HG03575 (cell line): ENCODE data around the gene TLK1.
"Not testable (repeated sequence)": the region's sequence is repeated elsewhere in the genome, so short reads cannot be mapped to it uniquely, and the experiment has no call there.

Experiments used
- ATAC-seq: cut with Tn5 transposase; IDR thresholded peaks from one replicate; pipeline ENCODE4 v1.9.1; 2021; ENCODE audit not compliant: unreplicated experiment, insufficient number of reproducible peaks, low FRiP score; ENCODE audit errors: extremely low read depth

The TLK1 gene

DNA sequence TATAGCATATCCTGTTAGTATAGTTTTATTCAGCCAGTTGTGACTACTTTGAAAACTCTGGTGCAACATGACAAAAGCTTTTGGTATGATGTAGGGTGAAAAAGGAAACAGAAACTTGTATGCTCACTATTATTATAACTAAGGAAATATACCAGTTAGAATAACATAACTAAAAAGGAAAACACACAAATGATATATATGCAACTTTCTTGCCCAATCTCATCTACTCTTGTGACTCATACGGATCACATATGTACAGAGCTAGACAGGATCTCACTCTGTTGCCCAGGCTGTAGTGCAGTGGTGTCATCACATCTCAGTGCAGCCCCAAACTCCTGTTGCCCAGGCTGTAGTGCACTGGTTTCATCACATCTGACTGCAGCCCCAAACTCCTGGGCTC lies 12.4 kb upstream of the TLK1 start:
- no peak for ATAC-seq

DNA sequence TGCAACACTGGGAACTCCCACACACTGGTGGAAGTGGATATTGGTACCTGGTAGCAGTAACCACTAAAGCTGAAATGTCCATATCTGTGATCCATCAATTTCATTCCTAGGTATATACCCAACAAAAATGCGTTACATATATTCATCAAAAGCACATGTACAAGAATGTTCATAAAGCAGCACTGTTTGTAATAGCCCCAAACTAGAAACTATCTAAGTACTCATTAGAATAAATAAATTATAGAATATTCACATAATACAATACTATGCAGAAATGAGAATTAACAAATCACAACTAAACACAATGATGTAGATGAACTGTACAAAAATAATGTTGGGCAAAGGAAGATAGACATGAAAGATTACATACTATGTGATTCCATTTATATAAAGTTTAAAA lies 11.1 kb upstream of the TLK1 start:
- ATAC-seq: no peak

DNA sequence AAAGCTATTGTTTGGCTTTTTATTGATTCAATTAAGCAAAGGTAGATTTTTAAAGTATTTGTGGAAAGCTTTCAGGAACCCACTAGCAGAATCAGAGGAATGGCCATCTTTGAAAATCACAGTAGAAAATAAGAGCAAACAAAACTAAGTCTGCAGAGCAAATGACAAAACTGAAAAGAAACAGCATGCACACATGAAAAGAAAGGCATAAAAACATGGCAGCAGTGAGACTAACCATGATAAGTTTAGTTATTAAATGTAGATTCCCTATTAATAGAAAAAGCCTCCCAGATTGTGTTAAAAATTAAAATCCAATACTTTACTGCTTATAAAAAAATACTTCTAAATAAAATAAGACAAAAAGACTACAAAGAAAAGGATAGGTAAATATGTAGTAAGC lies 9.1 kb upstream of the TLK1 start:
- no peak for ATAC-seq

DNA sequence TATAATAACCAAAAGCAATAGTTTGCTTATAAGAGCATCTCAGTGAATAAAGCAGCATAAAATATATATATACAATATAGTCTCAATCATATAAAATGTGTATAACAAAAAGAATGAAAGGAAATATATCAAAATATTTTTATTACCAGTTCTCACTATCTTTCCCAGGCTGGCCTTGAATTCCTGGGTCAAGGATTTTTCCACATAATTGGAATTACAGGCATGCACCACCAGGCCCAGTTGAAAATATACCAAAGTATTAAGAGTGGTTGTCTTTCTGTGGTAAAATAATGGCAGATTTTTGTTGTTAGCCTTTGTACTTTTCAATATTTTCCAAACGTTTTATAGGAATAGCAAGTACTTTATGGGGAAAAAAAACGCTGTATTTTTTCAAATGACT lies 8.6 kb upstream of the TLK1 start:
- no peak for ATAC-seq

DNA sequence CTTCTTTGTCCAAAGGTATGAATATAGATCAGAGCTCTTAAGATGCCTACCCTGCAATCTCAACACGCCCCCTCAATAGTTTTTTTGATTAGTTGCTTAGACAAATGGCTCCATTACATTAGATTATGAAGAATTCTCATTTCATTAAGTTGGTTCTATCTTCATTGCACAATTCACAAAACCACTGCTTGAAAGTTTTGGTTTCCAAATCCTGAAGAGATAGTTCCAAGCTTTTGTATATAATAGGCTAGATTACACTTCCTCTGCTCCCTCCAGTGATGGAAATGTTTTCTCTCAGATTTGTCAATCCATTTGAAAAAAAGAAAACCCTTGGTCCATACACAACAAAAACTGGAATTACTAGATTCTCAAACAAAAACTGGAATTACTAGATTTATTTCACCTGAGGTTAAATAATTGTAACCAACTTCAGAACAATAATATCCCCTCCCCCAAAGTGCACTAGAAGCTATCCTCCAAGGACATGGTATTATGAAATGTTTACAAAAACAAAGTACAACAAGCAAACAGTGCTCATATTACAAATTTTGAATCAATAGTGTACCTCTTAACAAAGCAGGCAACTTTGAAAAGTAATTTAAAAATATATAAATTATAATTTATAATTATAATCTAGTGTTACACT lies 6.8 kb upstream of the TLK1 start:
- no peak for ATAC-seq

DNA sequence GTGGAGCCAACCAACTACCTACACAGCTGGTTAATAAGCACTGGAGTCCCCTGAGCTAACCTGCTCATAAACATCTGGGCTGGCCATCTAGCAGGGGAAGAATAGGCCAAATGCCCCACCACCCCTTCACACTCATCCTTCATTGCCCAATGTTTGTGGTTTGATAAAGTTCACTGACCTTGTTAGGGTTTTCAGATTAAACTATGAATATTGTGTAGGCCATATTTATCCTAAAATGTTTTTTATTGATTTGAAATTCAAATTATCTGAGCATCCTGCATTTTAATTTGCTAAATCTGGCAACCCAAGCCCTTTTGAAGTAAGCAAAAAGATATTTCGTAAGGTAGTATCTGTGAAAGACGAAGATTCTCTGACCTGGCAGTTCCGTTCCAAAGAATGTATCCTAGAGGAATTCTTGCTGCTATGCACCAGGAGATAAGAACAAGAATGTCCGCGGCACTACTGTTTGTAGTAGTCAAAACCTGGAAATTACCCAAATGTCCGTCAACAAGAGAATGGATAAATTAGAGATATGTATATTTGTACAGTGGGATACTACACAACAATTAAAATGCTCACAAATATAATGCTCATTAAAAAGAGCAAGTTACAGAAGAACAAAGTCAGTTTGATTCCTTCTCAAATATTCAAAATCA lies 5.8 kb upstream of the TLK1 start:
- ATAC-seq: no peak

DNA sequence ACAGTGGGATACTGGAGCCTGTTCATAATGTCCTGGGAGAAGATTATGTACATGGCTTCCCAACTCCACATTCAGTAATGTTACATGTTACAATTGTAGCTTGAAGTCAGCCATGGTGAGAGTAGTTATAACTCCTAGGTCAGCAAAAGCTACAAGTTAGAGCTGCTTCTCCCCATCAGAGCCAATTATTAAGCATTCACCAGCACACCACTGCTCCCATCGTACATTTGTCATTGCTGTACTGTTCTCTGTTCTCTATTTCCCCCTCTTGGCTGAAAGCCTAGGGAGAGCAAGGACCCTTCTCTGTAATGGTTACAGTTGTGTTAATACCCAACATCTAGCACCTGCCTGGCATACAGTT lies 5.3 kb upstream of the TLK1 start:
- no peak for ATAC-seq

DNA sequence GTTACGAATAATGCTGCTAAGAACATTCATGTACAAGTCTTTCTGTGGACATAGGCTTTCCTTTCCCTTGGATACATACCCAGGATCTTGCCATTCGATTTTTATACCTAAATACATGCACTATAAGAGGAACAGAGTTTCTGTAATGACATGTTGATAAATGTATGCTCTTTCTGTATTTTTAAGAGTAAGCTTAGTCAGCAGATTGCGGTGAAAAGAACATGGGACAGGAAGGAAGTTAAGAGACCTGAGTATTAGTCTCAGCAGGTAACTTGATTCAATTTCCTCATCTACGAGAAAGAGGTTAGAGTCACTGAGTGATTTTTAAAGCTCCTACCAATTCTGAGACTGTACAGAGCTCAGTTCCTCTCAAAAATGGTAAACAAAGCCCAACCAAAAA lies 2.6 kb upstream of the TLK1 start:
- no peak for ATAC-seq

DNA sequence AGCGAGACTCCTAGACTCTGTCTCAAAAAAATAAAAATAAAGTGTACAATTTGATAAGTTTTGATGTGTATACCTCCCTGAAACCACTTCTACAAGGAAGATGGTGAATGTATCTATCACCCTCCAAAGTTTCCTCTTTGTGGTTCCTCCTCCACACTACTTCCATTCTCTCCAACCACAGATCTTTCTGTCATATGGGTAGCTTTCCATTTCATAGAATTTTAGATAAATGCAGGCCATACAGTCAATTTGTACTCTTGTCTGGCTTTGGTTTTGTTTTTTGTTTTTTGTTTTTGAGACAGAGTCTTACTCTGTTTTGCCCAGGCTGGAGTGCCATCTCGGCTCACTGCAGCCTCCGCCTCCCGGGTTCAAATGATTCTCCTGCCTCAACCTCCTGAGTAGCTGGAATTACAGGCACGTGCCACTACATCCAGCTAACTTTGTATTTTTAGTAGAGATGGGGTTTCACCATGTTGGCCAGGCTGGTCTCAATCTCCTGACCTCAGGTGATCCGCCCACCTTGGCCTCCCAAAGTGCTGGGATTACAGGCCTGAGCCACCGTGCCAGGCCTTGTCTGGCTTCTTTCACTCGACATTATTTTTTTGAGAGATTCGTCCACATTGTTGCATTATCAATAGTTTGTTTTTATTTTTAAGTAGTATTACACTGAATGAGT lies 2.0 kb upstream of the TLK1 start:
- not testable (repeated sequence) for ATAC-seq

DNA sequence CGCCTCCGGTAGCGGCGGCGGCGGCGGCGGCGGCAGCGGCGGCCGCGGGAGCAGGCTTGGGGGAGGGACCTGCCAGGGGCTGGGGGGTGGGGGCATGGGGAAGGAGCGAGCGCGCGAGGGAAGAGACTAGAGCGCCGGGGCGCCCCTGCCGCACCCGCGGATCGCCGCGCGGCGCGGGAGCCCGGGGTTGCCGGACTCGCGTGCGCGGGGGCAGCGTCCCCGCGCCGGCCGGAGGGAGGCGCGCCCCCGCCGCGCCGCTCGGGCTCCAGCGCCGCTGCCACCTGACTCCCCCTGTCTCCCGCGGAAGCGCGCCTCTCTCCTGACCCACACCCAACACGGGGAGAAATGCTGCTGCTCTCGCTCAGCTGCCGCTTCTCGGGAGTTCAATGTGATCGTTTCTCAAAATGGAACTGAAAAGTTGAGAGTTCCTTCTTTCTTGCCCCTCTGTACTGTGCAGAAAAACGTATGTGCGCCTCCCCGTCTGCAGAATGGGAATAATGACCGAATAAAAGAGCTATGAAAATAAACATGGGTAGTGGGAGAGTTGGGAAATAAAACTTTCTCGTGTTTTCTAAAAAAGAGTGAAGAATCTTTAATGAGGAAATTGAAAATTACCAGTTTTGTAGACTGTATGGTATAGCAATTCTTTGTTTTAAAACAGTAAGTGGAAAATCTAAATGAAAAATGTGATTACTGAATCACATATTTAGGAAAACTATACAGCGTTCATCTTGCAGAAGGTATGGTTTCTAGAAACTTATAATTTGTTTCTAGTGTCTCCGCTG lies 455 bp upstream of the TLK1 start:
- ATAC-seq: no peak

DNA sequence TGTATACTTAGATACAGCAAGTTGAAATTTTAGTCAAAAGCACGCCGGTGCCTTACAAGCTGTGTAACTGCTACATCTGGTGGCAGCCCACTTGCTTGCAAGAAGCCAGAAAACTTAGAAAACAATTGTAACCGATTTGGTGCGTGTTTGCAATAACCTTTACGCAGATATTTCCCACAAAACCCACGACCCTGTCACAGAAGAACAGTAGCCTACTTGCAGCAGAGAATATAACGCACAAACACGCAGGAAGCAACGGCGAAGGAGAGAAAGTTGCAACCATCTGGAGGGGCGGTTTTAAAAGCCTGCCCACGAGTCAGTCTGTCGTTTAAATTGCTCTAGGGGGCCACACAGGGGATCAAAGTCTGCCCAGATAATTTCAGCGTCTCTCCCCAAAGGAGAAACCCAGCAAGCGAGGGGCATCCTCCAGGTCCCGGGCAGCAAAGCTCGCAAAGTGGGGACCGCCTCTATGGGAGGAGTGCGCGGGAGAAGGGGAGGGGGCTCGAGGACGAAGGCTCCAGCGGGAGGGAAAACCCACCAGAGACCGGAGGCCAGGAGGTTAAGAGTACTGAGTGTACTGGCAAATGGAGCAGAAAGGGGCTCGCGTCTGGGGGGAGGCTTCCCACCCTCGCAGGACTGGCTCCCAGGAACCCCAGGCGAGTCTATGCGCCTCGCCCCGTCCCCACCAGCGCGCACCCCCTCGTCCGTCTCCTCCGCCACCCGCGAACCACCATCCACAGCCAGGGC lies 1.1 kb downstream of the TLK1 start:
- no peak for ATAC-seq

DNA sequence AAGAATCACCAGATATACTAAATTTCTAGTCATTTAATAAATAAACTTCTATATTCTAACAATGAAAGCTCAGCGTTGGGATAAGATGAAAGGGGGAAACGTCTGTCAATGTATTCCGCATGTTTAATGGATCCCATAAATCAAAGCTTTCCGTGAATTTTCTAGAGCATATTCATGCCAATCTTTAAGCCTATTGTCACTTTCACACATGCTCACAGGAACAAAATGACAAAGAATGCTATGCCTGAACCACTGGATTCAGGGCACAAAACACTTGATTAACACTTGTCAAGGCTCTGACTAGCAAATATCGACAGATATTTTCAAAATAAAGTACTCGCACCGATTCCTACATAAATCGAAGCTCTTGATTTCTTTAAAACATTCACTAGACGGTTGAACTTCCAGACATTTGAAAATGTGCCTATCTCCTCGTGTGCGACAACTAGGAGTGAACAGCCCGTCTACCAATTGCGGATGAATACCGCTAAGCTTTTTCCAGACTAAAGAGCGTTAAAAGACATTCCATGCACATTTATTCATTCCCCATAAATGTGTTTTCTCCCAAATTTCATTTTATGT lies 1.8 kb downstream of the TLK1 start:
- ATAC-seq: no peak

DNA sequence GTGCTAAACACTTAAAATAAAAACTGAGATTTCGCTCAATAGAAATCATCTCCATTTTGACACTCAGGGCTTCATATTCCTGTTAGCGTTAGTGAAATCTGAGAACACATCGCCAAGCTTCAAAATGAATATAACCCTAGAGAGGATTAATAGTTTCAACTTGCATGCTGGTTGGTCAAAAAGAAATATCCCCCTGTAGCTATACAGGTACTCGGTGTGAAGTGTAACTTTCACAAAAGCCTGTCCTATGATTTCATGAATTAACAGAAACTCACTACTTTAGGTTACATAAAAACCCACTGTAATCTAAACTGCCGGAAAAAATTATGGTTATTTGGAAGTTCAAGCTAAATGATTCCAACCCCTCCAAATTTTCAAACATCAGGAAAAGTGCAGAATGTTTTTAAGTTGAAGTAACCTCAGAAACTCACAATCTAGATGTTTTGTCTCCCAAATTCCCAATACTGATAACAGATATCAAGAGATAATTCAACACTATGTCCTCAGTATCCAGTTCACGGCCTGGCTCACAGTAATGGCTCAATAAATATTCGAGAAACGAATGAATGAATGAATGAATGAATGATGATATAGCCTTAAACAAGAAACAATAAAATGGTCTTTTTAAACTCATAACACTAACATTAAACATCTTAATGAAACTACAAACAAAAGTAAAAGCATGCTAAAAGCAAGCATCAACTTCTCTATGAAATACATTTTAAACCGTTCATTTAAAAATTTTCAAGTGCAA lies 2.5 kb downstream of the TLK1 start:
- no peak for ATAC-seq

DNA sequence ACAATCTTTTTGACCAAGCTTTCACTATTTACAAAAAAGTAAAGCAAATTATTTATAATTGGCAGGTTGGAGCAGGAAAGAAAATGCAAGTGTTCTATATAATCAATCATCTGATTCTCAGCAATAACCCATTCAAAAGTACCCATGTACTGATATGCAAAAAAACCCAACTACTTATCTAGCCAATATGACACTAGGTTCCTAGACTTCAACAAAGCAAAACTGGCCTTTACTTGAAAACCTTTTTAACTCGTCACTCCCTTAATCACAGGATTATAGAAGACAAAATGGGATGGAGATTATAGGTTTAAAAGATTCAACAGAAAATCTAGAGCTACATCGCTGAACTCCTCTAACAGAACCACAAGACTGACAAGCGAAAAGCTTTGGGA lies 3.6 kb downstream of the TLK1 start:
- ATAC-seq: no peak

DNA sequence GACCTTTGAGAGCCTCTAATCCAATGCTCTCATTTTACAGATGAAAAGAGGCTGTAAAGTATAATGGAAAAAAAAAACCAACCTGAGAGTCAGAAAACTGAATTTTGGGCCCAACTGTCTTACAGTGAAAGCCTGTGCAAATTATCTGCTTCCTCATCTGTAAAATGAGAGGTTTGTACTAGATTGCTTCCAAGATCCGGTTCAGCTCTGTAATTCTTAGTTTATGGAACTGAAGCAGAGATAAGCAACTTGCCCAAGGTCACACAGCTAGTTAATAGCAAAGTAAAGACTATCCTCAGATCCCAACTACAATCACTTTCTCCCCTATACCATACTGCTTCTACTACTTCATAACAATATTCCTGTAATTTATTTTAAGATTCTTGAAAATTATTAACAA lies 6.3 kb downstream of the TLK1 start:
- no peak for ATAC-seq

DNA sequence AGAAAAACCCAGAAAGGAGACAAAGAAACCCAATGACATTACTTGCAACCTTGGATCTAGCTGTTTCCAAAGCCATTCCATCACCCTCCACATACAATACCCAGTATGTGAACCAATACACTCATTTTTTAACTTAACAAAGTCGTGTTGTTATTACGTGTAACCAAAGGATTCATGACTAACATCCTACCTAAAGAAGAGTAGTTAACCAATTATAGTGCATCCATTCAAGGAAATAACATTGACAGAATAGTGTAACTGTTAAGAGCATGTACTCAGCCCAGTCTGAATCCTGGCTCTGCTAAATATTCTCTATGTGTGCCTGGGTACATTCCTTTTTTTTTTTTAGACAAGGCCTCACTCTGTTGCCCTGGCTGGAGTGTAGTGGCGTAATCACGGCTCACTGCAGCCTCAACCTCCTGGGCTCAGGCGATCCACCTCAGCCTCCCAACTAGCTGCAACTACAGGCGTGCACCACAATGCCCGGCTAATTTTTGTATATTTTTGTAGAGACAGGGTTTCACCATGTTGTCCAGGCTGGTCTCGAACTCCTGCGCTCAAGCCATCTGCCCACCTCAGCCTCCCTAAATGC lies 9.9 kb downstream of the TLK1 start:
- no peak for ATAC-seq

DNA sequence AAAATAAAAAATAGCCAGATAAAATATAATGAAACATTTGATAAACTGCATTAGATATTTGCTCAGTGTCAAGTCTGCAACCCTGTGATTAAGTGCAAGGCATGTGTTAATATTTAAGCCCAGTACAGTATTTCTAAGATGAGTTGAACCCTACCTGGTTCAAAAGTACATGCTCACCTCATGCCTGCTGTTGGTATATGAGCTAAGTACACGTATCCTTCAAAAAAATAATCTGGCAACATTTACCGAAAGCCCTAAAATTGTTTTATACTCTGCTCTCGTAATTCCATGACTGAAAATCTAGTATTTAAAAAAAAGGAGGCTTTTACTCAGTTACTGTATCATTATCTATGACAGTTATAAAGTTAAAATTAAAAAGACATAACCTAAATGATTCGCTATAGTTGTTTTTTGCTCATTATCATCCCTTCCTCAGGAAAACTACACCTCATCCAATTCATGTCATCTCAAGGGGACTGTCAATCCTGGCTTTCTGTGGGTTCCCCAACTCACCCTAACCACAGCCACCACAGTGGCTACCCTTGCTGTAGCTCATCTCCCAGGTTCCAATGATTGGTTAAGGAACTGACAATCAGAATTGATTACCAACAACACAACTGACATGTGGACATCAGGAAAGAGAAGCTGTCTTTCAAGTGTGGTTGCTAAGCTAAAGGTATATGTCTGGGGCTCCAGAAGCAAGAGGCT lies 10.6 kb downstream of the TLK1 start:
- no peak for ATAC-seq
